ACHN (cell line): ENCODE results near the gene GADL1.

Experiments used
- DNase-seq: peaks from one replicate; pipeline ENCODE4 v3.0.0-alpha.2; 2015
- in situ Hi-C: cut with HindIII; loops from 2 replicates; pipeline ENCODE4 v1.10.0; 2017; ENCODE audit warnings: low sequenced_read_pairs, low pct_ligation_motif_present, low pct_unique_long_range_greater_than_20kb

Gene GADL1

GRCh38 chr3:30832961-30833575 is 61.4 kb downstream of the GADL1 start:
- in situ Hi-C loops, result no loop called here
- no peak for DNase-seq

DNA sequence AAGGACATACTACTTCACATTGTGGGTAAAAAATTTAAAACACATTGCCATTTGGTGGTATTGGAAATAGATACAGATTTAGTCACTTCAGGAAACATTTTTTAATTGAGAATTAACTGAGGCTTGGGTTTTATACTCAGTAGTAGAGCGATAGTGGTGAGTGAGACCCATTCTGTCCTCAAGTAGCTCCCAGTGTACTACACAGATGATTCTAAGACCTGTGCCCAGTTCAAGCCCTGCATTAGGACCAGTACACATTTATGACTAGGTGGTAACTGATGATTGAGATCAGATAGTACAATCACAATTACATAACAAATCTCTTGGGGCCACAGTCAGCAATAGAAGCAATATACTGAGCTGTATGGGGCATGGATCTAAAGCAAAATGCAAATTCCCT is 67.4 kb downstream of the GADL1 start:
- DNase-seq, result no peak
- in situ Hi-C loops, result no loop called here

DNA sequence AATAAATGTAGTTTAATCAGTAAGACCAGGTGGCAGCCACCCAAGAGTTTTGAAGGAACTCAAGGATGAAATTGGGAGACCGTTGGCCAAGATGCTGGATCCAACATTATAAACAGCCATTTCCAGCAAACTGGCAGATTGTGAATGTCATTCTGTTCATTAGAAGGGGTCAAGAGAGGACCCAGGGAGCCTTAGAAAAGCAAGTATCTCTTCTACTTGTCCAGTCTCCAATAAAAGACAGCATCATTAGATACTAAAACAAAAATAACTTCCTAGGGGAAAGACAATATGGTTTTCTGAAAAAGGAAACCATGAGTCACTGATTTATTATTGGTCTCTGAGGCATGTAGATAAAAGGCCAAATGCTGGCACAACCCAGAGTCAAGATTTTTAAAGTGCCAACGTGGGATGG is 67.9 kb downstream of the GADL1 start:
- in situ Hi-C loops, result no loop called here
- no peak for DNase-seq

DNA sequence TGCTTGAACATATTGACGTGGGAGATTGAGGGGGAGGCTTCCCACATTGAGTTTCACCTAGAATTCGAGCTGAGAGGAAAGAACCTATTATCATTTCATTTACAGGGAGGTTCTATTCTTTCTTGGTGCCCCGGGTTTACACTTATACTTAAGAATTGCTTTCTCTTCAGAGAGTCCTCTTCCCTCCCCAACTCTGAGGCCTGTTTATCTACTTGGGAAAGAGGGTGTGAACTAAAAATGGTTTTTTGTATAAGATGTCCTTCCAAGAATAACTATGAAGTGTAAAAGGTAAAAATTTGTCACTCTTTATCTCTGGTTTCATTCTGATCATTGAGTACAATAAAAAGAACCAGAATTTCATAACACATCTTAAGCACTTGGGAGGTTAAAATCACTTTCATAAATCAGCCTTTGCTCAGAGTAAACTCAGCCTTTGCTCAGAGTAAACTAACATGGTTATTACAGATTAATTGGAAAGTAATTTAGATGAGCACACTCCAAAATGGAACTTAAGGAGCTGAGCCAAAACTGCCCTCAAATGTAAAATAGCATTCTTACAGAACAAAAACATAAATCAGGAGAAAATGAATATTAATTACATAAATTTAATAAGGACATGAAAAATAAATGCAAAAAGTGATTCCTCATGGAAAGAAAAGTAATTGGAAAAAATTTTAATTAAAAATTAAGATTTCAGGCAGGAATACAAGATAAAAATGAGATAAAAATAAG is 75.2 kb downstream of the GADL1 start:
- in situ Hi-C loops, result no loop called here
- DNase-seq, result no peak

DNA sequence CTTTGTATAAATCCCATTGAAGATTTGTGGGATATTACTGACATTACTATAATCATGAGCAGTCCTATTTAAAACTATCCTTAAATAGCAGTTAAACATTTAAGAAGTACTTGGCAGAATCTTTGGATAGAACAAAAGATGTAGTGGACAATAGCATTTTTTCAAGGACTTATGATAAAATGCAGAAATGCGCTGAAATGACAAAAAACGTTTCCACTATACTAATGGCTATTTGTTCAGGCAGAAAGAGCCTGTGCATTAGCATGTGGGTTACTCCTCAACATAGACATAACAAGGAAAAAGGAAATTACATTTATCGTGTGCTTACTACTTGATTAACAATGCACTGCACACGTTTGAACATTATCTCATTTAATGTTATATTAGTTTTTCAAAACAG is 80.7 kb downstream of the GADL1 start:
- no peak for DNase-seq
- in situ Hi-C loops, result no loop called here

GRCh38 chr3:30811151-30811795 is 83.2 kb downstream of the GADL1 start:
- DNase-seq, result no peak
- in situ Hi-C loops, result no loop called here

DNA sequence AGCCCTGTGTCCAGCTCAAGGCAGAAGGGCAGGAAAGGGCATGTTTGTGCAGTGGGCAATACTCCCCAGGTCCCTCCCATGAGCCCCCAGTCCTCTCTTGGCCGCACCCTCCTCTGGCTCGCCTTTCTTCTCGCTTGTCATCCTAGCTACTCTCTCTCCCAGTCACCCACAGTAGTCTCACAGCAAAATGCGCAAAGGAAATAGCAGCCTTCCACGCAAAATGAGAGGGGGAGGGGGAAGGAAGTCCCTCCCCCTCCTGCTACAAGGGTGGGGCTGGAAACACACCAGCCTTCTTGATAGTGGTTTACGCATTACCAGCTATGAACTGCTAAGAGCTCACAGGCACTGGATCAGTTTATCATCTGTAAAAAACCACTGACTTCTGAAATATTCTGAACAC is 83.8 kb downstream of the GADL1 start:
- no peak for DNase-seq
- in situ Hi-C loops, result no loop called here

DNA sequence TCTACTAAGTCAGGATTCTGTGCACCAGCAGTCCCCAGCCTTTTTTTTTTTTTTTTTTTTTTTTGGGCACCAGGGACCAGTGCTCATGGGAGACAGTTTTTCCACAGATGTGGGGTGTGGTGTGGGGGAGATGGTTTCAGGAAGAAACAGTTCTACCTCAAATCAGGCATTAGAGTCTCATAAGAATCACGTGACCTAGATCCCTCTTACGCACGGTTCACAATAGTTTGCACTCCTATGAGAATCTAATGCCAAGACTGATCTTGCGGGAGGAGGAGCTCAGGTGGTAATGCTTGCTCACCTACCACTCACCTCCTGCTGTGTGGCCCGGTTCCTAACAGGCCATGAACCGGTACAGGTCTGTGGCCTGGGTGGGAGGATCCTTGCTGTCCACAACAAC is 88.8 kb downstream of the GADL1 start:
- no peak for DNase-seq
- in situ Hi-C loops, result no loop called here

GRCh38 chr3:30804984-30805383 is 89.5 kb downstream of the GADL1 start:
- no peak for DNase-seq
- in situ Hi-C loops, result no loop called here

- in situ Hi-C loops, result no loop called here
- DNase-seq, result no peak
Observed at GRCh38 chr3:30795176-30795575, 99.3 kb downstream of the GADL1 start.

DNA sequence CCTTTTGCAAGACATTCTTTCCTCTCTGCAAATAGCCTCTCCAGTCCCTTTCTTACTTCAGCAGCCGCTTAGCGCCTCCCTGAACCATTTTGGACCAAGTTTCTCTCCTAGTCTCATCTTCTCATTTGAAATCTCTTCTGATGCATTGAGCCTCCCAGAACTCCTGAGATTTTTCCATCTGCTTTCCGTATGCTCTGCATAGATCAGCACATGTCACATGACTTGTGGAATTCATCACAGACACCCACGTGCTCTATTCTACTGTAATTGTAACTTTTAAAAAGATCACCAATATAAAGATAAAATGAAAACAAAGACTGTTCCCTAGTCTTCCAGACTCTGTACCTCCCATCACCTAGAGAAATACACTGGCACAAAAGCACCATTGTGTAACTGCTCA is 100.7 kb downstream of the GADL1 start:
- no peak for DNase-seq
- in situ Hi-C loops, result no loop called here

GRCh38 chr3:30790150-30790549 is 104.3 kb downstream of the GADL1 start:
- in situ Hi-C loops, result no loop called here
- no peak for DNase-seq

DNA sequence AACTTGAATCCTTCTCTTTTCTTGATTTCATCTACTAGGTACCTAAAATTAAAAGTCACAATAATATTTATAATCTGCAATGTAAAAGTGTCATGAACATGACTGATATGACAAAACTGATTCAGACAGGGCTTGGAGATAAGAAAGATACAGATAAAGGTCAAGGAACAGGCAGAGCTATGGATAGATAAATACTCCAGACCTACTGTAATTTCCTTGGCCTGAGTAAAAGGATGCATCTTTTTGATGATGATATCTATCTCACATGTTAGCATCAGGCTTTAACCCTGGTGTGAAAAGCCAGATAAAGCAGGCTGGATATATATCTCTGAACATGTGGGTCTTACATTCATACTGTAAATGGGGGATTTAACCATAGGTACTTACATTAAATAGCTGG is 108.1 kb downstream of the GADL1 start:
- in situ Hi-C loops, result no loop called here
- DNase-seq, result no peak

GRCh38 chr3:30779686-30780287 is 114.7 kb downstream of the GADL1 start:
- DNase-seq, result peak; percentile 31
- in situ Hi-C loops, result no loop called here

DNA sequence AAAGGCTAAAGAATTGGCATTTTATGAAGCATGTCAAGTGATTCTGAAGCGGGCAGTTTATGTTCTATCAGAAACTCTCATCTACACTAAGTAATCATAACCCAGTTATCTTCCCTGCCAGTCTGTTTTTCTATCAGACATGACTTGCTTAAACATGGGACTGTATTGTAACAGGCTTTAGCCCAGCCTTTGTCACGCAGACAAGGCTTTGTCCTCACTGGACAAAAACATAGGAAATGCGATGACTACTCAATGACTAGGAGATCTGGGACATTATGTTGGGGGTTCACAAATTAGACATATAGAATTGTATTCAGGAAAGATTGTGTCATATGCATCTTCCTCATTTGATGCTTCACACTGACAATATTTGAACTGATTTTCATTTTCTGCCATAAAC is 115.5 kb downstream of the GADL1 start:
- DNase-seq, result no peak
- in situ Hi-C loops, result no loop called here

- no peak for DNase-seq
- in situ Hi-C loops, result no loop called here
Observed at GRCh38 chr3:30777426-30778113, 116.9 kb downstream of the GADL1 start.

GRCh38 chr3:30776186-30776815 is 118.2 kb downstream of the GADL1 start:
- in situ Hi-C loops, result no loop called here
- no peak for DNase-seq

- peak; percentile 38 for DNase-seq
- in situ Hi-C loops, result no loop called here
Observed at GRCh38 chr3:30775040-30775439, 119.4 kb downstream of the GADL1 start.

DNA sequence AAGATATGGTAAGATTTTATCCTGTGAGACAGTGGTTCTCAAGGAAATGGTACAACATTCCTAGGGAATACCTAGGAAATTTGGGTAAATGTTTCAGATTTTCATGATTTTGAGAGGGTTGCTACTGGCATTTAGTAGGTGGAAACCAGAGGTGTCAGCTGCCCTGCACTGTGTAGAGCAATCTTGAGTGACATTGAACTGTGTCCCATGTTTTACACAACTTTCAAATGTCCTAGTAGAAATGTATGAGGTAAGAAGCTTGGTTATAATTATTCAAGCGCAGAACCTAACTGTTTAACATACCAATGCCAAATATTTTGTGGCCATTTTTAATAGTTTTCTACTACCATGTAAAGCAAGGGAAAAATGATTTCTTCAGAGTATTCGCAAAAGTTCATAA is 120.4 kb downstream of the GADL1 start:
- DNase-seq, result no peak
- in situ Hi-C loops, result no loop called here
